HepG2 (cell line): Measurements from ENCODE around the gene ZFHX3. TPM values are rescaled to one million over a fixed set of nuclear protein-coding genes. Genes with fewer than 3 reads are reported as not detected.
A peak's percentile ranks its signal among the peaks of the same experiment; 100 is the strongest.

Source experiments
- CBX2 ChIP-seq, 2 experiments: fragments of 200-600 bp in 1 of 2; sonication (generic); formaldehyde crosslinking in 1 of 2; IDR thresholded peaks; 2 replicates each; pipeline versions ENCODE4 v1.7.0 to v1.8.1; 2018 to 2022; ENCODE audit warnings: low read depth in 2 of 2, low read length in 1 of 2, mild to moderate bottlenecking in 1 of 2, missing genetic modification reagents in 1 of 2
- DR1 ChIP-seq: sonication (generic); formaldehyde crosslinking; IDR thresholded peaks from 2 replicates; pipeline ENCODE4 v1.8.0; 2021; ENCODE audit warnings: mild to moderate bottlenecking, missing genetic modification reagents, inconsistent platforms
- HDAC6 ChIP-seq: fragments of 200-600 bp; sonication (generic); IDR thresholded peaks from 2 replicates; pipeline ENCODE4 v1.7.0; 2017; ENCODE audit warnings: mild to moderate bottlenecking, antibody characterized with exemption, low read length, low read depth
- HMG20B ChIP-seq: conservative IDR thresholded peaks from 2 replicates; pipeline ENCODE4 v1.6.1; 2016; ENCODE audit warnings: missing genetic modification reagents, missing compliant biosample characterization
- NFYC ChIP-seq: IDR thresholded peaks from 2 replicates; pipeline ENCODE4 v1.6.1; 2016; ENCODE audit warnings: missing genetic modification reagents, missing compliant biosample characterization
- PPARG ChIP-seq: conservative IDR thresholded peaks from 2 replicates; pipeline ENCODE4 v1.6.1; 2016; ENCODE audit warnings: missing biosample characterization, missing genetic modification reagents
- RFX5 ChIP-seq: IDR thresholded peaks from 2 replicates; pipeline ENCODE4 v1.6.1; 2011; ENCODE audit warnings: low read depth, low read length, improper control_type of control experiment
- SNAPC4 ChIP-seq: sonication (generic); formaldehyde crosslinking; IDR thresholded peaks from 2 replicates; pipeline ENCODE4 v1.4.0; 2020; ENCODE audit warnings: mild to moderate bottlenecking, missing genetic modification reagents
- TEF ChIP-seq: sonication (generic); formaldehyde crosslinking; IDR thresholded peaks from 2 replicates; pipeline ENCODE4 v1.5.0; 2020; ENCODE audit warnings: missing genetic modification reagents
- TFDP2 ChIP-seq: sonication (generic); formaldehyde crosslinking; IDR thresholded peaks from 2 replicates; pipeline ENCODE4 v1.4.0; 2020; ENCODE audit warnings: missing genetic modification reagents
- ZBTB33 ChIP-seq: sonication (generic); formaldehyde crosslinking; IDR thresholded peaks from 2 replicates; pipeline ENCODE4 v1.4.0; 2020; ENCODE audit warnings: missing genetic modification reagents
- ZNF382 ChIP-seq: sonication (generic); formaldehyde crosslinking; IDR thresholded peaks from 2 replicates; pipeline ENCODE4 v1.5.0; 2020; ENCODE audit warnings: missing genetic modification reagents, mild to moderate bottlenecking, borderline replicate concordance
- ZNF547 ChIP-seq: sonication (generic); formaldehyde crosslinking; IDR thresholded peaks from 2 replicates; pipeline ENCODE4 v1.5.1; 2020; ENCODE audit warnings: mild to moderate bottlenecking, missing genetic modification reagents
- ZNF549 ChIP-seq: sonication (generic); formaldehyde crosslinking; IDR thresholded peaks from 2 replicates; pipeline ENCODE4 v1.5.0; 2020; ENCODE audit warnings: missing genetic modification reagents
- ZNF615 ChIP-seq: sonication (generic); formaldehyde crosslinking; IDR thresholded peaks from 2 replicates; pipeline ENCODE4 v1.5.0; 2020; ENCODE audit warnings: mild to moderate bottlenecking, missing genetic modification reagents, borderline replicate concordance
- ZSCAN25 ChIP-seq: sonication (generic); formaldehyde crosslinking; IDR thresholded peaks from 2 replicates; pipeline ENCODE4 v1.8.0; 2022; ENCODE audit warnings: mild to moderate bottlenecking, missing genetic modification reagents
- polyA plus RNA-seq, 8 experiments: library from polyadenylated mRNA; depleted of rRNA in 3 of 8; stranded (reverse) in 7 of 8; unstranded in 1 of 8; fragments of >200 nt; fragmentation: Illumina TruSeq in 4 of 8; extraction: Trizol in 4 of 8; gene quantifications; 2 replicates each; pipeline versions ENCODE4 v1.2.1 to v1.2.3, GENCODE V29; 2011 to 2016; ENCODE audit warnings: low read depth in 4 of 8, missing spikeins in 1 of 8, mixed read lengths in 1 of 8; ENCODE audit not compliant: insufficient read depth in 1 of 8
- total RNA-seq, 5 experiments: library from RNA; depleted of rRNA; stranded (reverse); fragments of >200 nt; fragmentation: Illumina TruSeq; extraction: Trizol; gene quantifications; 2 replicates each; pipeline ENCODE4 v1.2.3, GENCODE V29; 2016; ENCODE audit warnings: low read depth in 1 of 5

Gene ZFHX3
- total and polyA plus RNA-seq, 2 of the 13 experiments (the other 11 are each of a cell fraction or from before 2014, with no cell fraction given) = 5.0 to 6.0 TPM

- TF ChIP-seq ZNF615 (no peak), CBX2 (IDR thresholded peaks at IDR 0.05; ENCODE audit: low read depth, low read length) (no peak), CBX2 (CRISPR knock-in tag; IDR thresholded peaks at IDR 0.05; ENCODE audit: low read depth) (no peak), ZNF547 (CRISPR knock-in tag) (peak; percentile 65), ZBTB33 (CRISPR knock-in tag) (no peak), SNAPC4 (CRISPR knock-in tag) (0 out of 2 replicates have a peak, but pooled peaks have one; percentile 7), DR1 (CRISPR knock-in tag) (no peak), TFDP2 (CRISPR knock-in tag) (peak; percentile 86), NFYC (no peak), ZNF382 (CRISPR knock-in tag) (no peak), RFX5 (no peak), ZNF549 (no peak), TEF (CRISPR knock-in tag) (no peak), ZSCAN25 (peak; percentile 37; the same call in 1 of the 2 replicates), HMG20B (CRISPR knock-in tag) (no peak), HDAC6 (no peak), PPARG (CRISPR knock-in tag) (no peak)
These were observed 23.4 kb upstream of the ZFHX3 start (continued) for GRCh38 chr16:73071131-73071940.
